K562 (cell line): ENCODE data around the gene HGFAC. TPM values are rescaled to one million over a fixed set of nuclear protein-coding genes. Genes with fewer than 3 reads are reported as not detected.

Source experiments
- ATAC-seq: fragments of 200-7000 bp; cut with Tn5 transposase; 3 replicates; pipeline ENCODE4 v1.9.1; 2020; ENCODE audit warnings: moderate library complexity
- BruUV-seq: library from RNA; stranded (reverse); fragments of 400-500 nt; replicated peaks from 2 replicates; lab custom pipeline; 2021; lab: Mats Ljungman, UMichigan
- CTCF ChIA-PET: fragments of 300-600 bp; formaldehyde crosslinking; extraction: SDS; loops from one replicate; lab custom pipeline; 2021; ENCODE audit warnings: low intra/inter-chr PET ratio; lab: Yijun Ruan, JAX
- POLR2A ChIA-PET: fragments of 300-600, 350-650 bp; sonication (Branson Sonifier 250); formaldehyde crosslinking; extraction: SDS; loops from one replicate; lab custom pipeline; 2021; ENCODE audit warnings: antibody characterized with exemption, inconsistent platforms; lab: Yijun Ruan, JAX
- DNase-seq, 4 experiments: peaks; one replicate each; pipeline versions ENCODE4 v3.0.0 to v3.0.0-alpha.2; 2011 to 2018; ENCODE audit warnings: low spot score in 3 of 4, mixed read lengths in 3 of 4; ENCODE audit errors: extremely low read depth in 1 of 4
- FAIRE-seq: peaks from 2 replicates; lab custom pipeline; 2011; peaks lifted over from hg19 to GRCh38; lab: Jason Lieb, UNC
- H2AFZ ChIP-seq: 2 replicates; pipeline ENCODE4 v1.6.0; 2011; ENCODE audit warnings: low read depth, low read length, control low read depth, inconsistent platforms
- H3K27ac ChIP-seq: fragments of 200-600 bp; 3 replicates; pipeline ENCODE4 v1.8.0; 2011; ENCODE audit warnings: low read depth, mild to moderate bottlenecking, control low read depth, inconsistent platforms, low read length, moderate library complexity, mixed read lengths; ENCODE audit errors: extremely low read depth
- H3K27me3 ChIP-seq, 2 experiments: fragments of 300-600 bp in 1 of 2; 2 replicates in 1 of 2; 3 replicates in 1 of 2; pipeline versions ENCODE4 v1.6.0 to v1.8.0; 2011; ENCODE audit warnings: inconsistent platforms in 2 of 2, low read length in 2 of 2, mild to moderate bottlenecking in 1 of 2, mixed read lengths in 1 of 2, moderate library complexity in 1 of 2; ENCODE audit not compliant: control insufficient read depth in 2 of 2, insufficient read depth in 2 of 2
- H3K36me3 ChIP-seq: fragments of 300-600 bp; 3 replicates; pipeline ENCODE4 v1.8.0; 2011; ENCODE audit warnings: mild to moderate bottlenecking, low read length, inconsistent platforms; ENCODE audit not compliant: control insufficient read depth, insufficient read depth
- H3K4me1 ChIP-seq, 2 experiments: fragments of 200-600 bp in 1 of 2; replicated peaks in 1 of 2; 2 replicates in 1 of 2; 3 replicates in 1 of 2; pipeline versions ENCODE4 v1.5.1 to v1.8.0; 2011; ENCODE audit warnings: inconsistent platforms in 2 of 2, low read length in 2 of 2, mild to moderate bottlenecking in 1 of 2, mixed read lengths in 1 of 2, moderate library complexity in 1 of 2; ENCODE audit not compliant: control insufficient read depth in 2 of 2, insufficient read depth in 2 of 2
- H3K4me2 ChIP-seq: 2 replicates; pipeline ENCODE4 v1.6.1; 2011; ENCODE audit warnings: low read length, control low read depth, inconsistent platforms, mixed read lengths; ENCODE audit not compliant: insufficient read depth
- H3K4me3 ChIP-seq: fragments of 200-600 bp; sonication (generic), shearing (Covaris generic); 2 replicates; pipeline ENCODE4 v1.5.1; 2016; ENCODE audit warnings: control low read depth, inconsistent platforms
- H3K79me2 ChIP-seq: fragments of 200-600 bp; 3 replicates; pipeline ENCODE4 v1.8.0; 2011; ENCODE audit warnings: low read length, inconsistent platforms; ENCODE audit not compliant: control insufficient read depth, insufficient read depth
- H3K9ac ChIP-seq, 2 experiments: 2 replicates each; pipeline versions ENCODE4 v1.6.0 to v1.6.1; 2011; ENCODE audit warnings: low read depth in 2 of 2, low read length in 2 of 2, control low read depth in 1 of 2, inconsistent platforms in 1 of 2, mild to moderate bottlenecking in 1 of 2, mixed read lengths in 1 of 2; ENCODE audit not compliant: insufficient read depth in 1 of 2
- H3K9me1 ChIP-seq: one replicate; pipeline ENCODE4 v1.6.0; 2011; ENCODE audit warnings: inconsistent platforms, mild to moderate bottlenecking, low read length, moderate library complexity; ENCODE audit not compliant: control insufficient read depth, insufficient read depth
- H3K9me3 ChIP-seq: replicated peaks from 2 replicates; pipeline ENCODE4 v1.5.1; 2011; ENCODE audit warnings: low read depth, low read length, inconsistent platforms; ENCODE audit not compliant: control insufficient read depth, insufficient read depth
- H4K20me1 ChIP-seq: replicated peaks from 2 replicates; pipeline ENCODE4 v1.6.1; 2011; ENCODE audit warnings: low read length, inconsistent platforms, mixed read lengths; ENCODE audit not compliant: control insufficient read depth, insufficient read depth
- CBFA2T3 ChIP-seq: fragments of 450-650 bp; IDR thresholded peaks from 2 replicates; pipeline ENCODE4 v1.6.1; 2017
- CBX3 ChIP-seq, 2 experiments: IDR thresholded peaks; 1 replicate in 1 of 2; 2 replicates in 1 of 2; pipeline ENCODE4 v1.6.1; 2012; ENCODE audit warnings: inconsistent platforms in 2 of 2, low read length in 2 of 2, borderline replicate concordance in 1 of 2, control low read depth in 1 of 2
- EHMT2 ChIP-seq: fragments of 450-650 bp; IDR thresholded peaks from 2 replicates; pipeline ENCODE4 v1.6.1; 2018; ENCODE audit warnings: antibody characterized with exemption
- ETV1 ChIP-seq: fragments of 450-650 bp; conservative IDR thresholded peaks from 2 replicates; pipeline ENCODE4 v1.6.1; 2016; ENCODE audit warnings: missing genetic modification characterization, control low read depth, low read depth, missing compliant biosample characterization
- JUN ChIP-seq, 2 experiments: sonication (generic) in 1 of 2; formaldehyde crosslinking in 1 of 2; IDR thresholded peaks; 2 replicates each; pipeline versions ENCODE4 v1.6.1 to v1.8.0; 2012 to 2022; ENCODE audit warnings: borderline replicate concordance in 2 of 2, mild to moderate bottlenecking in 2 of 2, improper control_type of control experiment in 1 of 2, low read depth in 1 of 2, low read length in 1 of 2, missing genetic modification reagents in 1 of 2
- MBD2 ChIP-seq: sonication (generic); IDR thresholded peaks from 2 replicates; pipeline ENCODE4 v1.6.1; 2016; ENCODE audit warnings: low read depth, borderline replicate concordance
- MCM5 ChIP-seq: fragments of 450-650 bp; IDR thresholded peaks from 2 replicates; pipeline ENCODE4 v1.6.1; 2016; ENCODE audit warnings: low read depth
- NFIC ChIP-seq: fragments of 450-650 bp; IDR thresholded peaks from 2 replicates; pipeline ENCODE4 v1.6.1; 2017; ENCODE audit warnings: mild to moderate bottlenecking, inconsistent platforms
- RBM15 ChIP-seq: fragments of 200-400 bp; formaldehyde crosslinking; IDR thresholded peaks from 2 replicates; pipeline ENCODE4 v1.6.1; 2018; ENCODE audit warnings: mild to moderate bottlenecking, low read length, moderate library complexity; ENCODE audit not compliant: insufficient read depth
- STAT5A ChIP-seq: IDR thresholded peaks from 2 replicates; pipeline ENCODE4 v1.6.1; 2012; ENCODE audit warnings: low read length, inconsistent platforms, borderline replicate concordance
- TAF15 ChIP-seq: fragments of 200-400 bp; formaldehyde crosslinking; IDR thresholded peaks from 2 replicates; pipeline ENCODE4 v1.6.1; 2017; ENCODE audit warnings: mild to moderate bottlenecking, low read depth, low read length, moderate library complexity
- TGIF2 ChIP-seq: sonication (generic); formaldehyde crosslinking; IDR thresholded peaks from 2 replicates; pipeline ENCODE4 v1.8.1; 2022; ENCODE audit warnings: mild to moderate bottlenecking, missing genetic modification reagents, moderate library complexity
- ZNF184 ChIP-seq: sonication (generic); formaldehyde crosslinking; IDR thresholded peaks from 2 replicates; pipeline ENCODE4 v1.5.0; 2020; ENCODE audit warnings: missing genetic modification reagents
- ZNF551 ChIP-seq: fragments of 250-450 bp; sonication (Bioruptor Pico); IDR thresholded peaks from 2 replicates; pipeline ENCODE4 v1.5.0; 2021; ENCODE audit warnings: mild to moderate bottlenecking, moderate library complexity
- WGBS: fragments of 100-300 bp; shearing (Covaris generic); methylation state at CpG from one replicate; pipeline ENCODE4 v1.1.6; 2016; ENCODE audit warnings: low coverage, mixed read lengths; ENCODE audit not compliant: insufficient coverage; ENCODE audit errors: missing lambda C conversion rate; 5-methylcytosine and 5-hydroxymethylcytosine counted together
- in situ Hi-C: fragments of 300-500 bp; cut with MboI; formaldehyde crosslinking; loops from 4 replicates; pipeline ENCODE4 v1.15.0; 2018; ENCODE audit warnings: inconsistent platforms, mixed read lengths
- intact Hi-C: fragments of 100-400 bp; cut with micrococcal nuclease; formaldehyde crosslinking; loops from 2 replicates; pipeline ENCODE4 v1.14.2; 2022
- polyA plus RNA-seq, 8 experiments: library from polyadenylated mRNA; depleted of rRNA in 4 of 8; stranded (reverse) in 5 of 8; unstranded in 3 of 8; fragments of >200 nt; fragmentation: Nextera tagmentation in 2 of 8; fragmentation: Illumina TruSeq in 1 of 8; extraction: Ambion mirVana in 2 of 8; extraction: Trizol in 1 of 8; gene quantifications; 2 replicates each; pipeline versions ENCODE4 v1.2.1 to v1.2.3, GENCODE V29; 2011 to 2014; ENCODE audit warnings: inconsistent platforms in 1 of 8, missing spikeins in 1 of 8
- total RNA-seq, 7 experiments: library from RNA; depleted of rRNA in 6 of 7; stranded (reverse); fragments of >200 nt in 6 of 7; fragmentation: Illumina TruSeq in 2 of 7; extraction: Trizol in 2 of 7; gene quantifications; 2 replicates each; pipeline versions ENCODE4 v1.2.1 to v1.2.3, GENCODE V29; 2011 to 2021; ENCODE audit warnings: low replicate concordance in 1 of 7
- TF ChIP-seq, protein P1 (sequence below): sonication (generic); formaldehyde crosslinking; IDR thresholded peaks from 2 replicates; pipeline ENCODE4 v1.8.0; 2022; ENCODE audit warnings: missing genetic modification reagents, mild to moderate bottlenecking, borderline replicate concordance
- TF ChIP-seq, protein P2 (sequence below): fragments of 450-650 bp; IDR thresholded peaks from 2 replicates; pipeline ENCODE4 v1.6.1; 2016; ENCODE audit warnings: borderline replicate concordance
- TF ChIP-seq, protein P3 (sequence below): fragments of 450-650 bp; IDR thresholded peaks from 2 replicates; pipeline ENCODE4 v1.6.1; 2016; ENCODE audit warnings: antibody characterized with exemption
- TF ChIP-seq, protein P4 (sequence below): fragments of 250-450 bp; sonication (Bioruptor Pico); IDR thresholded peaks from 2 replicates; pipeline ENCODE4 v1.8.0; 2022; ENCODE audit warnings: inconsistent platforms

HGFAC gene
- total and polyA plus RNA-seq, 9 of the 15 experiments (the other 6 are each of a cell fraction or from before 2014, with no cell fraction given): 0.13 TPM; not detected in 8

DNA sequence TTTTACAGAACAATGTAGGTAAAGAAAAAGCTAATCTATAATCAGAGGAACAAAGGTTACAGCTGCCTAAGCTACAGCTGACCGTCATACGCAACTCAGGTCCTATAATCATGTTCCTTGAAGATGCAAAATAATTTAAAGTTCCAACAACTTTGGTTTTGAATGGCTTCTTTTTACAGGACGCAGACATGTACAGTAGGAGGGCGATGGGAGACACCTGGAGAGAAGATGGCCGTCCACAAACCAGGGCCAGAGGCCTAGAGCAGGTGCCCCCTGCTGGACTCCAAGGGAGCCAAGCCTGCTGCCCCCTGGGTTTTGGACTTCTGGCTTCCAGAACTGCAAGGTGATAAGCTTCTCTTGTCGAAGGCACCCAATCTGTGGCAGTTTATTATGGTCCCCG, 10.6 kb downstream of the HGFAC start:
- no peak overlapping the region for H3K4me2 ChIP-seq
- BruUV-seq: no TSS peak
- TF ChIP-seq, protein P1, sequence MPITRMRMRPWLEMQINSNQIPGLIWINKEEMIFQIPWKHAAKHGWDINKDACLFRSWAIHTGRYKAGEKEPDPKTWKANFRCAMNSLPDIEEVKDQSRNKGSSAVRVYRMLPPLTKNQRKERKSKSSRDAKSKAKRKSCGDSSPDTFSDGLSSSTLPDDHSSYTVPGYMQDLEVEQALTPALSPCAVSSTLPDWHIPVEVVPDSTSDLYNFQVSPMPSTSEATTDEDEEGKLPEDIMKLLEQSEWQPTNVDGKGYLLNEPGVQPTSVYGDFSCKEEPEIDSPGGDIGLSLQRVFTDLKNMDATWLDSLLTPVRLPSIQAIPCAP (CRISPR knock-in tag): no peak
- no peak for TF ChIP-seq RBM15
- TF ChIP-seq CBFA2T3: no peak
- no peak for TF ChIP-seq JUN (IDR thresholded peaks at IDR 0.05; ENCODE audit: borderline replicate concordance, low read depth, low read length)
- no peak for TF ChIP-seq JUN (CRISPR knock-in tag; IDR thresholded peaks at IDR 0.05; ENCODE audit: borderline replicate concordance)
- TF ChIP-seq, protein P2, sequence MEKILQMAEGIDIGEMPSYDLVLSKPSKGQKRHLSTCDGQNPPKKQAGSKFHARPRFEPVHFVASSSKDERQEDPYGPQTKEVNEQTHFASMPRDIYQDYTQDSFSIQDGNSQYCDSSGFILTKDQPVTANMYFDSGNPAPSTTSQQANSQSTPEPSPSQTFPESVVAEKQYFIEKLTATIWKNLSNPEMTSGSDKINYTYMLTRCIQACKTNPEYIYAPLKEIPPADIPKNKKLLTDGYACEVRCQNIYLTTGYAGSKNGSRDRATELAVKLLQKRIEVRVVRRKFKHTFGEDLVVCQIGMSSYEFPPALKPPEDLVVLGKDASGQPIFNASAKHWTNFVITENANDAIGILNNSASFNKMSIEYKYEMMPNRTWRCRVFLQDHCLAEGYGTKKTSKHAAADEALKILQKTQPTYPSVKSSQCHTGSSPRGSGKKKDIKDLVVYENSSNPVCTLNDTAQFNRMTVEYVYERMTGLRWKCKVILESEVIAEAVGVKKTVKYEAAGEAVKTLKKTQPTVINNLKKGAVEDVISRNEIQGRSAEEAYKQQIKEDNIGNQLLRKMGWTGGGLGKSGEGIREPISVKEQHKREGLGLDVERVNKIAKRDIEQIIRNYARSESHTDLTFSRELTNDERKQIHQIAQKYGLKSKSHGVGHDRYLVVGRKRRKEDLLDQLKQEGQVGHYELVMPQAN: no peak
- no peak for TF ChIP-seq TAF15
- TF ChIP-seq, protein P3, sequence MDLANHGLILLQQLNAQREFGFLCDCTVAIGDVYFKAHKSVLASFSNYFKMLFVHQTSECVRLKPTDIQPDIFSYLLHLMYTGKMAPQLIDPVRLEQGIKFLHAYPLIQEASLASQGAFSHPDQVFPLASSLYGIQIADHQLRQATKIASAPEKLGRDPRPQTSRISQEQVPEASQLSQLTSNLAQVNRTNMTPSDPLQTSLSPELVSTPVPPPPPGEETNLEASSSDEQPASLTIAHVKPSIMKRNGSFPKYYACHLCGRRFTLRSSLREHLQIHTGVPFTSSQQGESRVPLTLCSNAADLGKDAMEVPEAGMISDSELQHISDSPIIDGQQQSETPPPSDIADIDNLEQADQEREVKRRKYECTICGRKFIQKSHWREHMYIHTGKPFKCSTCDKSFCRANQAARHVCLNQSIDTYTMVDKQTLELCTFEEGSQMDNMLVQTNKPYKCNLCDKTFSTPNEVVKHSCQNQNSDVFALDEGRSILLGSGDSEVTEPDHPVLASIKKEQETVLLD: no peak
- no peak for TF ChIP-seq ZNF551 (CRISPR knock-in tag)
- TF ChIP-seq MBD2: no peak
- peak in 1 of 2 experiments; percentile 58; a peak in 1 of 3 replicates for TF ChIP-seq CBX3 (IDR thresholded peaks at IDR 0.05; ENCODE audit: borderline replicate concordance in 1 of 2, low read length in 2 of 2)
- TF ChIP-seq, protein P4, sequence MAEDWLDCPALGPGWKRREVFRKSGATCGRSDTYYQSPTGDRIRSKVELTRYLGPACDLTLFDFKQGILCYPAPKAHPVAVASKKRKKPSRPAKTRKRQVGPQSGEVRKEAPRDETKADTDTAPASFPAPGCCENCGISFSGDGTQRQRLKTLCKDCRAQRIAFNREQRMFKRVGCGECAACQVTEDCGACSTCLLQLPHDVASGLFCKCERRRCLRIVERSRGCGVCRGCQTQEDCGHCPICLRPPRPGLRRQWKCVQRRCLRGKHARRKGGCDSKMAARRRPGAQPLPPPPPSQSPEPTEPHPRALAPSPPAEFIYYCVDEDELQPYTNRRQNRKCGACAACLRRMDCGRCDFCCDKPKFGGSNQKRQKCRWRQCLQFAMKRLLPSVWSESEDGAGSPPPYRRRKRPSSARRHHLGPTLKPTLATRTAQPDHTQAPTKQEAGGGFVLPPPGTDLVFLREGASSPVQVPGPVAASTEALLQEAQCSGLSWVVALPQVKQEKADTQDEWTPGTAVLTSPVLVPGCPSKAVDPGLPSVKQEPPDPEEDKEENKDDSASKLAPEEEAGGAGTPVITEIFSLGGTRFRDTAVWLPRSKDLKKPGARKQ (CRISPR knock-in tag): no peak
- TF ChIP-seq ZNF184 (CRISPR knock-in tag): no peak
- no peak for TF ChIP-seq ETV1 (tag)
- no peak for TF ChIP-seq MCM5
- TF ChIP-seq STAT5A: no peak
- TF ChIP-seq TGIF2 (CRISPR knock-in tag): no peak
- no peak for TF ChIP-seq NFIC
- peak; percentile 85; the same call in 1 of the 2 replicates for TF ChIP-seq EHMT2

More for the DNA sequence above, 10.6 kb downstream of the HGFAC start:
- peaks cover 0 to 11% of the 10 kb centered on the region in 2 experiments; a peak in 2 of 5 replicates for H3K27me3 ChIP-seq
- peak; percentile 95 for ATAC-seq
- H2AFZ ChIP-seq: peak overlapping the region; percentile 92
- H3K4me3 ChIP-seq: no peak overlapping the region
- peak; percentile 65 to 73 (median 70) for DNase-seq
- peak; percentile 81 for FAIRE-seq
- no peaks in the 10 kb centered on the region for H3K36me3 ChIP-seq
- no peaks in the 10 kb centered on the region for H4K20me1 ChIP-seq
- H3K9me1 ChIP-seq: no peaks in the 10 kb centered on the region
- no peak overlapping the region for H3K9ac ChIP-seq
- peaks cover 0 to 24% of the 10 kb centered on the region in 2 experiments; a peak in 2 of 5 replicates for H3K4me1 ChIP-seq
- in situ Hi-C loops (loop anchor here (5.0 kb wide), 1 partner anchor 110 kb away; no protein-coding TSS in a partner anchor), intact Hi-C loops (no loop called here)
- ChIA-PET CTCF (no interaction called here), POLR2A (interaction anchor here (0.6 to 0.9 kb wide), 3 partner anchors 15 to 175 kb away, joined by 3 read pairs; no protein-coding TSS in a partner anchor)
- no peaks in the 10 kb centered on the region for H3K9me3 ChIP-seq
- H3K79me2 ChIP-seq: no peaks in the 10 kb centered on the region
- H3K27ac ChIP-seq: no peak overlapping the region
- 22% methylated on average over 7 of the region's 7 CpGs for WGBS
